NCI-H2171 treated with DMSO at 0.1 percent for 48 hours (cell line): ENCODE data around the gene TMEM181.

Source experiments
- DNase-seq: peaks from one replicate; lab custom pipeline; 2025; lab: John Stamatoyannopoulos, UW

Gene TMEM181

DNA sequence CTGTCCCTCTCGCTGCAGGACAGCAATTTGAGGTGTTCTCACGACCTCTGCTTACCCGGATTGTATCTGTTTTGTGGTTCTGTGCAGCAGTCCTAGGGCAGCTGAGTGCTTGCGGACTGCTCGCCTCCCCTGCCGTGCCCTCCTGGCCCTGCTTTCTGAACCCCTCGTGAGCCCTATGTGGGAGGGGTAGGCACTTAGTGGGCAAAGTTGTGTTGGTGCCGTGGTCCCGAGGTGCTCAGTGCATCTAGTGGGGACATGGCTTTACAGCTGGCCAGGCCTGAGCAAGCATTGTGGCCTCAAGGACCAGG lies 5.2 kb downstream of the TMEM181 start:
- DNase-seq: no peak

GRCh38 chr6:158565482-158566040 lies 5.7 kb downstream of the TMEM181 start:
- DNase-seq: no peak

- no peak for DNase-seq
Observed at GRCh38 chr6:158566207-158566818, 6.4 kb downstream of the TMEM181 start.

- no peak for DNase-seq
Observed at GRCh38 chr6:158567152-158567551, 7.3 kb downstream of the TMEM181 start.

GRCh38 chr6:158567871-158568401 lies 8.0 kb downstream of the TMEM181 start:
- no peak for DNase-seq

DNA sequence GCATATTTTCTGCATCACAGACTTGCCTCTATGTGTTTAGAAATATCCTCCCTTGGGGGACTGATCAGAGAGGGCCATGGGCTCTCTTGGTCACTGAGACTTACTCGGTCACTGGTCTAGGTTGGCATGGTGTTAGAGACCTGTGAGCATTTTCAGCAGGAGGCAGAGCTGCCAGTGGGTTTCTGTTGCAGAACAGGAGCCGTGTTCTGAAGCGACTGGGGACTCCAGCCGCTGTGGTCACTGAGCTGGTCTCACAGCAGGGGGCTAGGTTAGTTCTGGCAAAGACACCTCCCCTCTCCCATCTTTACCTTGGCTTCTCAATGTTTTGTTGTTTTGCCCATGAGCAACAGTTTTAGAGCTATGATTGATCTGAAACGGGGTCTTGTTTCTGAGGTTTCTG lies 8.7 kb downstream of the TMEM181 start:
- DNase-seq: no peak

DNA sequence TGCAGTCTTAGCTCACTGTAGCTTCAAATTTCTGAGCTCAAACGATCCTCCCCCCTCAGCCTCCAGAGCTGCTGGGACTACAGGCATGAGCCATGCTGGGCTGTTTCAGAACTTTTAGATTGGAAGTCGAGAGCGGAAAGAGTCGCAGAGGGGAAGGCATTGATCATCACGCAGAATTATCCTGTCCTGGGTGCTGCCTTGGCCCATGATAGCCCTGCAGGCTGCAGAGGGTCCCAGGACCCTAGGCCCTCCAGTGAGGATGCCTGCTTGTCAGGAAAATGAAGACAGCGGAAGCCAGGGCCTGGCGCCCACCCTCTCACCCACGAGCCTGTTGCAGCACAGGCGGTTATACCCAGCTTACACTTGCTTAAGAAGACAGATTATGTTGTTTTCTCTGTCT lies 9.1 kb downstream of the TMEM181 start:
- no peak for DNase-seq

- DNase-seq: no peak
Observed at GRCh38 chr6:158570681-158570962, 10.7 kb downstream of the TMEM181 start.

GRCh38 chr6:158571826-158572652 lies 12.1 kb downstream of the TMEM181 start:
- DNase-seq: no peak

DNA sequence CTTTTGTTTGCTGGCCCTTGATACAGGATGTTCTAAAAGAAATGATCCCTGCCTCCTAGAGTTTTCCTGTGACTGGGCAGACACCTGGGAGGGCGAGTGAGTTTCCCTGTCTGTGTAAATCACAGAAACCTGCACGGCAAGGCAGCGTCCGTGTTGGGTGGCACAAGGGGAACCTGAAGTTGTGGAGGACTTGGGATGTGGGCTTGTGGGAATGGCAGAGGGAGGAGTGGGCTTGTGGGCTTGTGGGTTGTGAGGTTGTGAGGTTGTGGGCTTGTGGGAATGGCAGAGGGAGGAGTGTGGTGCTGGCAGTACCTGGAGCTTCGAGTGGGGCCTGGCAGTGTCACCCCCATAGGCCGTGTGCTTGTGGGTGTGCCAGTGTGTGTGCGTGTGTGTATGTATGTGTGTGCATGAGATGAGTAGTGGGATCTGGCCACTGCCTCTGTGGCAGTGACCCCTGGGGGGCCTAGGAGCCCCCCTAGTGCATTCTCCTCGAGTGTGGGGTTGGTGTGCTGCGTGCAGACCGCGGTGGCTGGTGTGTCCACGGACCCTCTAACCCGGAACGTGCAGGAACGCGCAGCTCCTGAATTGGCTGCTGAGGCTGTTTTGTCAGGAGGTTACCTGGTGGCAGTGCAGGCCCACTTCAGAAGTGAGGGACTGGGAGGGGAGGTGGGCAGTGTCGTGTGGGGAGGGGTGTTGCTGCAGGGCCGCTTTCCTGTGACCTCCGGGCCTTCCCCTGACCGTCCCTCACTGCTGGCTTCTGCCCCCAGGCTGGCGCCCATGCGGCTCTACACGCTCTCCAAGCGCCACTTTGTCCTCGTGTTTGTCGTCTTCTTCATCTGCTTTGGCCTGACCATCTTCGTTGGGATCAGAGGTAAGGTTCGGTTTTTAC lies 13.0 kb downstream of the TMEM181 start:
- DNase-seq: no peak

GRCh38 chr6:158573542-158573931 lies 13.6 kb downstream of the TMEM181 start:
- DNase-seq: no peak

DNA sequence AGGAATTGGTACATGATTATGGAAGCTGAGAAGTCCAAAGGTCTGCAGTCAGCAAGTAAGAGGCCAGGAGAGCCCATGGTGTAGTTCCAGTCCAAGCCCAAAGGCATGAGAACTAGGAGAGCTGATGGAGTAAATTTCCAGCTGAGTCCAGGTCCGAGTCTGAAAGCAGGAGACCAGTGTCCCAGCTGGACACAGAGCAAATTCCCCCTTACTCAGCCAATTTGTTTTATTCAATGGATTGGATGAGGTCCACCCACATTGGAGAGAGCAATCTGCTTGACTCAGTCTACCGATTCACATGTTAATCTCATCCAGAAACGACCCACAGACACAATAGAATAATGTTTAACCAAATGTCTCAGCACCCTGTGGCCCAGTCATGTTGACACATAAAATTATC lies 14.9 kb downstream of the TMEM181 start:
- DNase-seq: no peak

DNA sequence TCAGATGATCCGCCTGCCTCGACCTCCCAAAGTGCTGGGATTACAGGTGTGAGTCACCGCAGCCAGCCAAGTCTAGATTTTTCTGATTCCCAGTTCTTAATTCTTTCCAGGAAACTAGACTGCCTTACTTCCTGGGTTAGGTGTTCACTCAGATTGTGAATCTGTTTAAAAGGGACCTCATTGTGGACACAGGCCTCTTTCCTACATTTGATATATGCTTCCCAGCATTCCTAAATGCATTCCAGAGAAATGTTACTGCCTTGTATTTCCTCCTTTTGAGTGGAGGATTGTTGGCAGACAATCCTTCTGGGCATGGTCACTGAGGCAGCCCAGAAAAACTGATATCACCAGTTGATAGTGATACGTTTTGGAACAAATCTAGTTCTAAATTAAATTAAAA lies 15.7 kb downstream of the TMEM181 start:
- no peak for DNase-seq

DNA sequence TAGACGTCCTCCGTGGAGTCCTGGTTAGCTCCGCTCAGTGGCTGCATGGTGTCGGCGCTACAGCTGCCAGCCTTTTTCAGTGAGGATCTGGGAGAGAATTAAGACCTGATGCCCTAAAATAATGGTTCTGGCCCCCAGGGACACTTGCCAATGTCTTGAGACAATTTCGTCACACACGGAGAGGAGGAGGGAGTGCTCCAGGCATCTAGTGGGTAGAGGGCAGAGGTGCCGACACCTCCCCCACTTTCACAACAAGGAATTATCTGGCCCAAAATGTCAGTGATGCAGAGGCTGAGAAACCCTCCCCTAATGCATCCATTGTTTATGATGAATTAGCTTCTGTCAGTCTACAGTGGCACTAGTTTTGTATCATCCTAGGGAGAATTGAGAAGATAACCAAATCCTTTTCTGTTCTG lies 24.4 kb downstream of the TMEM181 start:
- DNase-seq: no peak

GRCh38 chr6:158586652-158587051 lies 26.8 kb downstream of the TMEM181 start:
- DNase-seq: no peak

GRCh38 chr6:158589366-158589765 lies 29.5 kb downstream of the TMEM181 start:
- DNase-seq: peak; percentile 79

DNA sequence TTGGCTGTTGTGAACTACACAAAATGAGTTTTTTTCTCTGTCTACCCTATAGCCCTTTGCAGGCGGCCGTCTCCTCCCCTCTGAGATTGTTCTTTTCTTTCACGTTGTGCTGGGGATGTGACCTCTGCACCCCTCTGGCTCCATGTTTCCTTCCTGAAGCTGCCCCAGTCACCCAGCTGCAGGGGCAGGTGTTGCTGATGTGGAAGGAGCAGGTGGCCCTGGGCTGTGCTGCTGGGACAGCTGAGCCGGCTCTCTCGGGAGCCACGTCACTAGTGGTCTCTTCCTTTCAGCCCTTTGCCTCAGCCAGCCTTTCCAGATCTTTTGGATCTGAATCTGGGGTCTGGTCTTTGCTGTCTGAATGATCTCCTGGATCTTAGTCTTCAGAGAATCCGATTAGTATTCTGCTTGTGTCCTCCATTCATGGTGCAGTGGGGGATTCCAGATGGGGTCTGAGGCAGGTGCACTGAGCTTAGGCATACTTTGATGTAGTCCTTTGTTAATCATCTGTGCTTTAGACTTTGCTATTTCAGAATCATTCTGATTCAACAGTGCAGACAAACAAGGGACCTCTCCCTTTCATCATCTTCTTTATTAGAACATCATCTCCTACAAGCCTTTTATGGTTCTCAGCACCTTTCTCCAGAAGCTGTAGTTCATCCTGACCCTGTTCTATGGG lies 31.4 kb downstream of the TMEM181 start:
- peak; percentile 28 for DNase-seq

DNA sequence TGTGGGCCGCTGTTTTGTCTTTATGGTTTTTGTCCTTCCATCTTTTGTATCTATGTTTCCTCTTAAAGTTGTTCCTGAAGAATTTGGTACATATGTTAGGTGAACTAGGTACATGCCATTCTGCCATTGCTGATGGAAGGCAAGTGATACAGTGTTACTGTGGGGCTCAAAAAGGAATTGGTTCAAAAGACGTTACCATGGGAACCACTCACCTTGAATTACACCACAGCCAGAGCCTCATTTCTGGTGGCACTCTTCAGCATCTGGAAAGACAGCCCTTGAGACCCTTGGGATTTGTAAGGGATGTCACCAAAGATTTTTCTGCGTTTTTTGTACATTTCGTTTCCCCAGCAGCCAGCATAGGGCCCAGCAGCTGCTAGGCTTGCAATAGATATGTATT lies 31.9 kb downstream of the TMEM181 start:
- peak; percentile 42 for DNase-seq

- no peak for DNase-seq
Observed at GRCh38 chr6:158593670-158594069, 33.8 kb downstream of the TMEM181 start.

GRCh38 chr6:158595223-158595622 lies 35.3 kb downstream of the TMEM181 start:
- DNase-seq: no peak

DNA sequence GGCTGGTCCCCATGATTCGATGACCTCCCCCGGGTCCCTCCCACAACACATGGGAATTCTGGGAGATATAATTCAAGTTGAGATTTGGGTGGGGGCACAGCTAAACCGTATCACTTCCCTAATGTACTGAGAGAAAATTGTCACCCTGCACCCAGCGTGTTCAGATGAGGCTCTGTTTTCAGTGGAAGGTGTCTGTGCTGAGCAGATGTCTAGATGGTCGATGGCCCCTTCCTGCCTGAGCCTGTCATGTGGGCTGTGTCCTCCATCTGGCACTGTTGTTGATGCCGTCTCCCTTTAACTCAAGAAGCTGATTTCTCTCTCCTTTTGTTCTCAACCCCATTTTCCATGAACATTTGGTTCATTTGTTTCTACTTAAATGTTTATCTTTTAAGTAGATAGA lies 37.0 kb downstream of the TMEM181 start:
- DNase-seq: peak; percentile 100

DNA sequence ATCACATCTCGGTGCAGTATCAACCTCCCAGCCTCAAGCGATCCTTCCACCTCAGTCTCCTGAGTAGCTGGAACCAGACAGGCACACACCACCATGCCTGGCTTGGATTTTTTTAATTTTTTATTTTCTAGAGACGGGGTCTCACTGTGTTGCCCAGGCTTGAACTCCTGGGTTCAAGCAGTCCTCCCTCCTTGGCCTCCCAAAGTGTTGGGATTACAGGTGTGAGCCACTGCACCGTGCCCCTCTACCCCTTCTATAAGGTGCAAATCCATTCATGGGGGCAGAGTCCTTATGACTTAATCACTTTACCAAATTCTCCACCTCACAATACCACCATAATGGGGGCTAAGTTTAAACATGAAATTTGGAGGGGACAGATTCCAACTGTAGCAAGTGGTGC lies 37.7 kb downstream of the TMEM181 start:
- no peak for DNase-seq
